Endodermal cell (in vitro differentiated cells): ENCODE data around the gene PAIP1. TPM values are rescaled to one million over a fixed set of nuclear protein-coding genes. Genes with fewer than 3 reads are reported as not detected.

Experiments
- DNase-seq: peaks from one replicate; pipeline ENCODE4 v3.0.0-alpha.2; 2017
- H3K27ac ChIP-seq: 2 replicates; pipeline ENCODE4 v1.5.1; 2013; ENCODE audit warnings: mild to moderate bottlenecking, low read depth, low read length, moderate library complexity
- H3K27me3 ChIP-seq: 2 replicates; pipeline ENCODE4 v1.6.1; 2013; ENCODE audit warnings: mild to moderate bottlenecking, low read length, moderate library complexity; ENCODE audit not compliant: insufficient read depth, control insufficient read depth, poor library complexity, severe bottlenecking
- H3K36me3 ChIP-seq: 2 replicates; pipeline ENCODE4 v1.7.0; 2013; ENCODE audit warnings: mild to moderate bottlenecking, low read length, moderate library complexity; ENCODE audit not compliant: control insufficient read depth, insufficient read depth
- H3K4me1 ChIP-seq: one replicate; pipeline ENCODE4 v1.7.0; 2013; ENCODE audit warnings: low read length; ENCODE audit not compliant: control insufficient read depth, insufficient read depth
- H3K4me3 ChIP-seq: 2 replicates; pipeline ENCODE4 v1.5.1; 2013; ENCODE audit warnings: mild to moderate bottlenecking, low read length, moderate library complexity
- H3K9ac ChIP-seq: 2 replicates; pipeline ENCODE4 v1.6.1; 2013; ENCODE audit warnings: mild to moderate bottlenecking, low read length, moderate library complexity; ENCODE audit not compliant: poor library complexity, severe bottlenecking; ENCODE audit errors: extremely low read depth
- H3K9me3 ChIP-seq: 2 replicates; pipeline ENCODE4 v1.6.1; 2013; ENCODE audit warnings: mild to moderate bottlenecking, low read length, moderate library complexity; ENCODE audit not compliant: control insufficient read depth
- H3K27ac Mint-ChIP-seq: 2 replicates; pipeline ENCODE4 v1.8.0; 2020; ENCODE audit warnings: mixed read lengths
- H3K27me3 Mint-ChIP-seq: 2 replicates; pipeline ENCODE4 v1.8.0; 2021; ENCODE audit warnings: mild to moderate bottlenecking, mixed read lengths; ENCODE audit not compliant: insufficient read depth
- H3K36me3 Mint-ChIP-seq: 2 replicates; pipeline ENCODE4 v1.8.0; 2020; ENCODE audit warnings: low read depth, mixed read lengths
- H3K4me1 Mint-ChIP-seq: 2 replicates; pipeline ENCODE4 v1.8.0; 2020; ENCODE audit warnings: mixed read lengths
- H3K4me3 Mint-ChIP-seq: 2 replicates; pipeline ENCODE4 v1.8.0; 2020; ENCODE audit warnings: mild to moderate bottlenecking, moderate library complexity, mixed read lengths
- H3K9me3 Mint-ChIP-seq: 2 replicates; pipeline ENCODE4 v1.8.0; 2020; ENCODE audit warnings: mild to moderate bottlenecking, mixed read lengths
- WGBS, 2 experiments: methylation state at CpG; one replicate each; pipeline versions ENCODE4 v1.1.5 to v1.1.7; 2013; ENCODE audit warnings: missing lambda C conversion rate in 2 of 2, mixed read lengths in 1 of 2; ENCODE audit not compliant: insufficient coverage in 1 of 2, insufficient read length in 1 of 2; 5-methylcytosine and 5-hydroxymethylcytosine counted together
- total RNA-seq, 2 donors: library from RNA; stranded (reverse); fragmentation: NEBNext Ultra II Directional in 1 of 2; extraction: Animal tissue kit (Norgen Biotek cat#: 25700) in 1 of 2; gene quantifications; 2 replicates in 1 of 2; 3 replicates in 1 of 2; pipeline ENCODE4 v1.2.1, GENCODE V29; 2021
- TF ChIP-seq, protein P1 (sequence below): fragments of 200-600 bp; sonication (generic); conservative IDR thresholded peaks from 2 replicates; pipeline ENCODE4 v1.5.0; 2021; ENCODE audit warnings: antibody characterized with exemption, mild to moderate bottlenecking

PAIP1 gene
- total RNA-seq, 2 donors from 2014 or later, result 115 to 118 TPM

DNA sequence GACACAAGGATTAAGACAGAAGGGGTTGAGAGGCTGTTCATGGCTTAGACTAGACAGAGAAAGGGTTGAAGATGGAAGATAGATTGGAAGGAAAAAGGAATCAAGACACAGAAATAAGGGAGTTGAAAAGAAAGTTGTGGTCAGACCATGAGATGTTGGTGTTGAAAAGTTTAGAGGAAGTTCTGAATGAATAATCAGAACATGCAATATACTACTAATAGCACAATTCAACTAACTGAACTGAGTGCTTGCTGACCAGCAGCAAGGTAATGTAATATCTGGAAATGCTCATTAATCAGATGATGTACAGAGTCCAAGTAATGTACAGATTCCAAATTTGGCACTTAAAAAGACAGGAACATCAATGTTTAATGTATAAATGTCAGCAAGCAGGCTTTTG lies 35.5 kb upstream of the PAIP1 start:
- no peak overlapping the region for H3K4me3 ChIP-seq
- H3K4me3 Mint-ChIP-seq, result no peak overlapping the region
- H3K27ac Mint-ChIP-seq, result no peak overlapping the region
- no peaks in the 10 kb centered on the region for H3K36me3 ChIP-seq
- H3K9me3 ChIP-seq, result no peaks in the 10 kb centered on the region
- no peak for DNase-seq
- H3K36me3 Mint-ChIP-seq, result no peaks in the 10 kb centered on the region
- TF ChIP-seq, protein P1, sequence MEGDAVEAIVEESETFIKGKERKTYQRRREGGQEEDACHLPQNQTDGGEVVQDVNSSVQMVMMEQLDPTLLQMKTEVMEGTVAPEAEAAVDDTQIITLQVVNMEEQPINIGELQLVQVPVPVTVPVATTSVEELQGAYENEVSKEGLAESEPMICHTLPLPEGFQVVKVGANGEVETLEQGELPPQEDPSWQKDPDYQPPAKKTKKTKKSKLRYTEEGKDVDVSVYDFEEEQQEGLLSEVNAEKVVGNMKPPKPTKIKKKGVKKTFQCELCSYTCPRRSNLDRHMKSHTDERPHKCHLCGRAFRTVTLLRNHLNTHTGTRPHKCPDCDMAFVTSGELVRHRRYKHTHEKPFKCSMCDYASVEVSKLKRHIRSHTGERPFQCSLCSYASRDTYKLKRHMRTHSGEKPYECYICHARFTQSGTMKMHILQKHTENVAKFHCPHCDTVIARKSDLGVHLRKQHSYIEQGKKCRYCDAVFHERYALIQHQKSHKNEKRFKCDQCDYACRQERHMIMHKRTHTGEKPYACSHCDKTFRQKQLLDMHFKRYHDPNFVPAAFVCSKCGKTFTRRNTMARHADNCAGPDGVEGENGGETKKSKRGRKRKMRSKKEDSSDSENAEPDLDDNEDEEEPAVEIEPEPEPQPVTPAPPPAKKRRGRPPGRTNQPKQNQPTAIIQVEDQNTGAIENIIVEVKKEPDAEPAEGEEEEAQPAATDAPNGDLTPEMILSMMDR, result no peak
- H3K27me3 Mint-ChIP-seq, result no peaks in the 10 kb centered on the region
- H3K4me1 ChIP-seq, result no peaks in the 10 kb centered on the region
- no peak overlapping the region for H3K27ac ChIP-seq
- no peaks in the 10 kb centered on the region for H3K4me1 Mint-ChIP-seq
- no peaks in the 10 kb centered on the region for H3K27me3 ChIP-seq
- H3K9ac ChIP-seq, result no peak overlapping the region
- H3K9me3 Mint-ChIP-seq, result no peaks in the 10 kb centered on the region

DNA sequence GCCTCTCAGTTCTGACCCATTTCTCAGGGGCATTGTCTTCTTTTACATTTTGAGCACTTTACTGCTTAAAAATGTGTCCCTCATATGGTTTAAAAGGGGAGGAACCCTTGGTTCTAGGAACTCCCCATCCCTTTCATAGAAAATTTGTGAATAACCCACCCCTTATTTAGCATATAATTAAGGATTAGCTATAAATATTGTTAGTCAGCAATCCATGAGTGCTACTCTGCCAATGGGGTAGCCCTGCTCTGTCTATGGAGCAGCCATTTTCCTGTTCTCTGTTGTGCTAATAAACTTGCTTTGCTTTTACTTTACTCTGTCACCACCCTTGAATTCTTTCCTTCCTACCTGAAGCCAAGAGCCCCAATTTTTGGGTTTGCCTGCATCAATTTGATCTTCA lies 33.8 kb upstream of the PAIP1 start:
- no peak overlapping the region for H3K4me3 Mint-ChIP-seq
- no peak overlapping the region for H3K27ac Mint-ChIP-seq
- H3K4me1 ChIP-seq, result no peaks in the 10 kb centered on the region
- no peak overlapping the region for H3K27ac ChIP-seq
- no peaks in the 10 kb centered on the region for H3K36me3 Mint-ChIP-seq
- no peak overlapping the region for H3K9ac ChIP-seq
- TF ChIP-seq, protein P1, result no peak
- no peaks in the 10 kb centered on the region for H3K4me1 Mint-ChIP-seq
- no peaks in the 10 kb centered on the region for H3K36me3 ChIP-seq
- no peak overlapping the region for H3K4me3 ChIP-seq
- H3K9me3 Mint-ChIP-seq, result no peaks in the 10 kb centered on the region
- no peaks in the 10 kb centered on the region for H3K27me3 Mint-ChIP-seq
- DNase-seq, result no peak
- no peaks in the 10 kb centered on the region for H3K9me3 ChIP-seq
- no peaks in the 10 kb centered on the region for H3K27me3 ChIP-seq

DNA sequence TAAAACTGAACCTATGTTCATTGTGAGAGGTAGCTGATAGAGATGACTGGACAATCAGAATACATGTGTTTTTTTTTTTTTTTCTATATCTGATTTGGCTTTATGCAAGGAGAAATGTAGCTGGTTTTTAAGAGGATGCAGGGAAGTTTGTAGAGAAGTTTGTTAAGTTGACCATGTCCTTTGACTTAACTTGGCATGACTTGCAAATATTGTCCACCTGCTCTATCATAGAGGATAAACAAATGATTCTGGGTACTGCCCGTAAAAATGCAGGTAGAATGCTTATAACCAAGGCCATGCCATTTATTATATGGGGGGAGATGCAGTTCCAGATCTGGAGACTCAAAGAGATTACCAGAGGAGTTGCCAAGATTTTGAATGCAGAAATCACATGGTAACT lies 32.4 kb upstream of the PAIP1 start:
- H3K36me3 ChIP-seq, result no peaks in the 10 kb centered on the region
- no peaks in the 10 kb centered on the region for H3K27me3 ChIP-seq
- no peak overlapping the region for H3K9ac ChIP-seq
- H3K27ac ChIP-seq, result no peak overlapping the region
- H3K4me1 ChIP-seq, result no peaks in the 10 kb centered on the region
- H3K9me3 ChIP-seq, result peaks cover 10% of the 10 kb centered on the region
- Mint-ChIP-seq H3K9me3 (peaks cover 5% of the 10 kb centered on the region), H3K27me3 (no peaks in the 10 kb centered on the region), H3K4me3 (no peak overlapping the region), H3K4me1 (no peaks in the 10 kb centered on the region), H3K36me3 (peaks cover 2% of the 10 kb centered on the region), H3K27ac (no peak overlapping the region)
- DNase-seq, result no peak
- WGBS, 2 experiments, result 86% methylated on average over 1 of the region's 1 CpG; no CpG with 5 or more reads in 1 of the 2 experiments
- no peak overlapping the region for H3K4me3 ChIP-seq
- TF ChIP-seq, protein P1, result no peak
